Superior temporal gyrus (tissue), 1 donor: ENCODE results near the gene LTBP4.
A peak's percentile ranks its signal among the peaks of the same experiment; 100 is the strongest.

ENCODE experiments used
- DNase-seq: peaks from one replicate; pipeline ENCODE4 v3.0.0-alpha.2; 2016; ENCODE audit errors: extremely low spot score

Gene LTBP4

GRCh38 chr19:40597329-40597838, 3.8 kb upstream of the LTBP4 start:
- DNase-seq, result no peak

DNA sequence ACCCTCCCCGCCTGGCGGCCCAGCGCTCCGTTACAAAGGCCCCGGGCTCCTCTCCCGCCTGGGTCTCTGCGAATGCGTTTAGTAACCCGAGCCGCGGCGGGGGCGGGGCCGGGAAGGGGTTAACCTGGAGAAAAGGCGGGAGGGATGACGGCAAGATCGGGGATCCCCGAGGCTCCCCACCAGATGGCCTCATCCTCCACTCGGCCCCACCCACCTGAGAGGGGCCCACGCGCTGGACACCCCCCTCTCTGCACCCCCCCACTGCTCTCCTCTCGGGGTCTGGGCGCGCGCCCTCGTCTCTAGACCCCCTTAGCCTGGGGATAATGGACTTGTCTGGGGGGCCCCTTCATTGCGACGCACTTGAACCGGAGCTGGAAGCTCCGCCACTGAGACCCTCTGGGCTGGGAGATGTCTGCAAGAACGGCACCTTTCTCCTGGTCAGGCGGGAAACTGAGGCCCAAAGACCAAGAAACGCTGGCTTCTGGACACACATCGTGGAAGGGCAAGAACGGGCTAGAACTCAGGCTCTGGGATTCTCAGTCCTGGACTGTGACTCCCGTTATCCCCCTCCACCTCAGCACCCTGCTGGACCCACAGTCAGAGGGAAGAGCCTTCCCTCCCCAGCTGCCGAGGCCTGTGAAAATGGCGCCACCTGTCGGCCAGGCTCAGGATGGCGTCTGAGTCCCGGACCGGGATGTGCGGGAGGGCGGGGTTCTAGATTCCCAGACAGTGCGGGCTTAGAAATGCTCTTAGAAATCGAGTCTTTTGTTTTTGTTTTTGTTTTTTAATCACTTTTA, 2.9 kb upstream of the LTBP4 start:
- DNase-seq, result peak; percentile 93

GRCh38 chr19:40598918-40599307, 2.3 kb upstream of the LTBP4 start:
- no peak for DNase-seq

GRCh38 chr19:40599331-40599901, 1.8 kb upstream of the LTBP4 start:
- no peak for DNase-seq

GRCh38 chr19:40599902-40600569, 1.1 kb upstream of the LTBP4 start:
- no peak for DNase-seq

DNA sequence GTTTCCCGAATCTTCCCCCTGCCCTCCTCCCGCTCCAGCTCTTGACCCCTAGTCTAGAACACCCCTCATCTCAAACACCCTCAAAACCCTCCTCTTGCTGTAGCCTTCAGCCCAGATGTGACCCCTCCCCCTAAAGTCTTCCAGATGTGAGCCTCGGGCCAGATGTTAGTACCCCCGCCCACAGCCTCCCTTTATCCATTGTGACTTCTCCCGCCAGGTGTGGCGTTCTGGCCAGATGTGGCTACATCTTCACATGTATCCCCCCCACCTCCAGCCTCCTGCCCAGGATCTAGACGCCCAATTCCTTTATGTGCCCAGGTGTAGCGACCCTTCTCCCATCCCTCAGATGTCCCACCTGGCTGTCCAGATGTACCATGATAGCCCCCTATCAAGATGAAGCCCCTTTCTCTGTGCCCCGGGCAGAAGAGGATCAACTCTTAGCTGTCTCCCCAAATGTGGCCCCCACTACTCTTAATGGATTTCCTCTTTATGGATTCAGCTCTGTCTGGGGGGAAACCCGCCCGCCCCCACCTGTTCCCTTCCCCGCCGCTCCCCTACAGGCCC, 517 bp upstream of the LTBP4 start:
- no peak for DNase-seq

GRCh38 chr19:40603071-40603388, 1.9 kb downstream of the LTBP4 start:
- DNase-seq, result no peak

DNA sequence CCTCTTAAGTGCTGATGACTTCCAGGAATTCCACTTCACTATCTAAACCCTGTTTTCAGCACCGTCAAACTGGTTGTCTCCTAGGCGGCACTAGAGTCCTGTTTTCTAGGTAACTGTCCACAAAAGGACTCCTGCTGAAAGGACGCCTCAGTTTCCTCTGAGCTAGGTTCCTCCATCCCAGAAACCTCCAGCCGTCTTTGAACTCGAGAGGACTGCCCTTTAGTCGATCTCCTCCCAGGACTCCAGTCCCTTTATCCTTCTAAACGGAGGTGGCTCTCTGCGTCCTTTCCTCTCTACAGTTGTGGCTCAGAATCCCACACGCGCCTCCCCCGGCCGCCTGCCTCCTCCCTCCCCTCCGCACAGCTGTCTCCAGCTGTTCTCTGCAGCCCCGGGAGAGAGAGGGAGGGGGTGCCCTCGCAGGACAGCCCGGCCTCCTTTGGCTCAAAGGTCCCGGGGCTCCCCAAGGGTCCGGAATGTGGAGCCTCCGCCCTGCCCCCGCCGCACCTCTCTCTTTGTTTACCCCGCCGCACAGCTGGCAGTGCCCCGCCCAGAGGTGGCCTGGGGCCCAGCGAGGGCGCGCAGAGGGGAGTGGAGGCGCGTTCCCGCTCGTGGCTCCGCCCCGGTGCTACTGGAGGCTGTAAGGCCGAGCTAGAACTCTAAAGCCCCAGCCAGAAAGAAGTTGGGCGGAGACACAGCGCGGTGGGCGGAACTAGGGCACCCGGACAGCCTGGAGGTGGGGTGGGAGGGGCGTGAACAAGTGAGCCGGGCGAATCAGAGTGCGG, 2.4 kb downstream of the LTBP4 start:
- peak; percentile 82 for DNase-seq

GRCh38 chr19:40604171-40604646, 3.0 kb downstream of the LTBP4 start:
- DNase-seq, result no peak

- DNase-seq, result no peak
Observed at GRCh38 chr19:40604647-40605215, 3.6 kb downstream of the LTBP4 start.

GRCh38 chr19:40605216-40605971, 4.2 kb downstream of the LTBP4 start:
- DNase-seq, result peak; percentile 39

GRCh38 chr19:40607311-40608239, 6.4 kb downstream of the LTBP4 start:
- DNase-seq, result no peak

- no peak for DNase-seq
Observed at GRCh38 chr19:40608240-40608621, 7.1 kb downstream of the LTBP4 start.

GRCh38 chr19:40608957-40609356, 7.8 kb downstream of the LTBP4 start:
- DNase-seq, result no peak

- no peak for DNase-seq
Observed at GRCh38 chr19:40609561-40610395, 8.6 kb downstream of the LTBP4 start.

GRCh38 chr19:40610396-40611064, 9.4 kb downstream of the LTBP4 start:
- DNase-seq, result no peak

DNA sequence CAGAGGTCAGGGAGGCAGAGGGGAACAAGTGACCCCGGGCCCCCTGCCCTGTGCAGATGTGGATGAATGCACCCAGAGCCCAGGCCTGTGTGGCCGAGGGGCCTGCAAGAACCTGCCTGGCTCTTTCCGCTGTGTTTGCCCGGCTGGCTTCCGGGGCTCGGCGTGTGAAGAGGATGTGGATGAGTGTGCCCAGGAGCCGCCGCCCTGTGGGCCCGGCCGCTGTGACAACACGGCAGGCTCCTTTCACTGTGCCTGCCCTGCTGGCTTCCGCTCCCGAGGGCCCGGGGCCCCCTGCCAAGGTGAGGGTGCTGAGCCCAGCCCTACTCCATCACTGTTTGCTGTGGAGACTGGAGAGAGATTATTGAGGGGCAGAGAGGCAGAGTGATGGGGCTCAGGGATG, 9.9 kb downstream of the LTBP4 start:
- DNase-seq, result no peak
